GM21619 (cell line): Measurements from ENCODE around the gene SETD1A.
A peak's percentile ranks its signal among the peaks of the same experiment; 100 is the strongest.

Source experiments
- ATAC-seq: cut with Tn5 transposase; IDR thresholded peaks from one replicate; pipeline ENCODE4 v1.9.1; 2021; ENCODE audit not compliant: unreplicated experiment

The SETD1A gene

DNA sequence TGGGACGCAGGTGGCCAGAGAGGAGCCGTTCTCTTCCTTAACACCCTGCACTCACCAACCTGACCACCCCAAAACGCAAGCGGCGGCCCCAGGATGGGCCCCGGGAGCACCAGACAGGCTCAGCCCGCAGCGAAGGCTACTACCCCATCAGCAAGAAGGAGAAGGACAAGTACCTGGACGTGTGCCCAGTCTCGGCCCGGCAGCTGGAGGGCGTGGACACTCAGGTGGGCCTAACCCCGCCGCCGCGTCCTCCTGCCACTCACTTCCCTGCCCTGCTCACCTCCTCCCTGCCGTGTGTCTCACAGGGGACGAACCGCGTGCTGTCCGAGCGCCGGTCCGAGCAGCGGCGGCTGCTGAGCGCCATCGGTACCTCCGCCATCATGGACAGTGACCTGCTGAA lies 22.9 kb downstream of the SETD1A start:
- no peak for ATAC-seq

DNA sequence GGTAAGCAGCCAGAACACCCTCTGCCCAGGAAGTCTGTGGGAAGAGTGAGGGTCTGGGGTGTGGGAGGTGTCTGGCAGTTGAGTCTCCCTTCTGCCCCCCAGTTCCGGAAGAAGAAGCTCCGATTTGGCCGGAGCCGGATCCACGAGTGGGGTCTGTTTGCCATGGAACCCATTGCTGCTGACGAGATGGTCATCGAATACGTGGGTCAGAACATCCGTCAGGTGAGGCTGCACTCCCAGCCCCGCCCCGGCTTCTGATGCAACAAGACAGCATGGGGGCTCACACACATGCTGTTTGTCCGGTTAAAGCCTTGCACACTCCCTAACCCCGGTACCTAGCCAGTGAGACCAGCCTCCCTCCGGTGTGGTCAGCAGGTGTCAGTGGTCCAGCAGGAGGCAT lies 23.4 kb downstream of the SETD1A start:
- no peak for ATAC-seq

DNA sequence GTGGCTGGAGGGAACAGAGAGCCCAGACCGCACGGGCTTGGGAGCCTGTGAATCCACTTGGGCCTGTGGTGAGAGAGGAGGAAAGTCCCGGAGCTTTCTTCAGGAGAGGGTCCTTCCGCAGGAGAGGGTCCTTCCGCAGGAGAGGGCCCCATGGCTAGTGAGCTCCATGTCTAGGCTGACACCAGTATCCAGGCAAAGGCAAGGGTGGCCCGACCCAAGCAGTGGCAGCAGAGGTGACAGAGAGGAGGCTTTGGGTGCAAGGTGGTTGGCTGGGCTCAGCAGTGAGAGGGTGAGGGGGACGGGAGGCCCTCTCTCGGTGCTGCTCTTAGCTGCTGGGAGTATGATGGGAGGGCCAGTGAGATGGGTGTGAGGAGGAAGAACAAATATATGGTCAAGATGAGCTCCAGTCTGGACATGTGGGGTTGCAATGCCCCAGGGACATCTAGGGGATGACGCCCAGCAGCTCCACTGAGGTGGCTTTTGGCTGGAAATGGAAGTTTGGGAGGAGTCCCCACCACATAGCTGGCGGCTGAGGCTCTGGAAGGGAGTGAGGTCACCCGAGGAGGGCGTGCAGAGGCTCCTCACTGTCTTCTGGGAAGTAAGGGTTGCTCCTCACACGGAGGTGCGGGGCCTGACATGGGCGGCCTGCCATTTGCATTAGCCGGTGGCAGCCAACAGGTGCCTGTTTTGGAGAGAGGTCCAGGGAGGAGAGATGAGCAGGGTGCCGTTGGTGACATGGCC lies 25.2 kb downstream of the SETD1A start:
- ATAC-seq, result no peak

DNA sequence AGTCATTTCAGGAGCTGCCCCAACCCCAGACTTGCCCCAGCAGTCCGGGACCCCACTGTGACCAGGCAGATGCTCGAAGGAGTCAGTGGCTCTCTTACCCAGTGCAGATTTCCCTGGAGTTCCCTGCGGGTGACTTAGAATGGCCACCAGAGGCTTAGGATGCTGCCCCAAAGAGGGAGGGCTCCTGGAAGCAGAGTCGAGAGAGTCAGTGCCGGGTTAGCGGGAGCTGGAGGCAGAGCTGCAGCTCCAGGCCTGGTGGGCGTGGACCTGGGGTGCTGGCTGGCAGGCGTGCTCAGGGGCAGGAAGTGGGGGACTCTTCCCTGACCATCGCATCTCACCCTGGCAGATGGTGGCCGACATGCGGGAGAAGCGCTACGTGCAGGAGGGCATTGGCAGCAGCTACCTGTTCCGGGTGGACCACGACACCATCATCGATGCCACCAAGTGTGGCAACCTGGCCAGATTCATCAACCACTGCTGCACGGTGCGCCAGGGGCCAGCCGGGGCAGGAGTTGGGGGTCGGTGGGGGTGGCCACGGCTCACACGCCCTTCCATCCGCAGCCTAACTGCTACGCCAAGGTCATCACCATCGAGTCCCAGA lies 25.8 kb downstream of the SETD1A start:
- no peak for ATAC-seq

DNA sequence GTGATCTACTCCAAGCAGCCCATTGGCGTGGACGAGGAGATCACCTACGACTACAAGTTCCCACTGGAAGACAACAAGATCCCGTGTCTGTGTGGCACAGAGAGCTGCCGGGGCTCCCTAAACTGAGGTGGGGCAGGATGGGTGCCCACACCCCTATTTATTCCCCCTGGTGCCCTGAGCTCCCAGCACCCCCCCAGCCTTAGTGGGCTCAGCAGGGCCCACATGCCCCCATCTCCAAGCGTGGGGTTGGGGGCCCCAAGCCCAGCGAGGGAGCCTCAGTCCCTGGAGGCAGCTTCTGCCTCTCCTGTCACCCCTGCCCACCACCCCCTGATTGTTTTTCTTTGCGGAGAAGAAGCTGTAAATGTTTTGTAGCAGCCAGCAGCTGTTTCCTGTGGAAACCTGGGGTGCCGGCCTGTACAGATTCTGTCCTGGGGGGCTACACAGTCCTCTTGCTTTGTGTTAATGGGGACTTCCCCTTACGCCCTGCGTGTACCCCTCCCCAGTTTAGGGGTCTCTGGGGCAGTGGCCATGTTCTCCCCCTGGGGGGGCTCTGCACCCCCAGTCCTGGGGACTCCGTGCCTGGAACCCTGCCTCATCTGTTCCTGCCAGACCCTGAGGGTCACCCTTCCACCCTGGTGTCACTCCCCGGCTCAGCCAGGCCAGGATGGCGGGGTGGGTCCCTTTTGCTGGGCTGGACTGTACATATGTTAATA lies 26.5 kb downstream of the SETD1A start:
- no peak for ATAC-seq

DNA sequence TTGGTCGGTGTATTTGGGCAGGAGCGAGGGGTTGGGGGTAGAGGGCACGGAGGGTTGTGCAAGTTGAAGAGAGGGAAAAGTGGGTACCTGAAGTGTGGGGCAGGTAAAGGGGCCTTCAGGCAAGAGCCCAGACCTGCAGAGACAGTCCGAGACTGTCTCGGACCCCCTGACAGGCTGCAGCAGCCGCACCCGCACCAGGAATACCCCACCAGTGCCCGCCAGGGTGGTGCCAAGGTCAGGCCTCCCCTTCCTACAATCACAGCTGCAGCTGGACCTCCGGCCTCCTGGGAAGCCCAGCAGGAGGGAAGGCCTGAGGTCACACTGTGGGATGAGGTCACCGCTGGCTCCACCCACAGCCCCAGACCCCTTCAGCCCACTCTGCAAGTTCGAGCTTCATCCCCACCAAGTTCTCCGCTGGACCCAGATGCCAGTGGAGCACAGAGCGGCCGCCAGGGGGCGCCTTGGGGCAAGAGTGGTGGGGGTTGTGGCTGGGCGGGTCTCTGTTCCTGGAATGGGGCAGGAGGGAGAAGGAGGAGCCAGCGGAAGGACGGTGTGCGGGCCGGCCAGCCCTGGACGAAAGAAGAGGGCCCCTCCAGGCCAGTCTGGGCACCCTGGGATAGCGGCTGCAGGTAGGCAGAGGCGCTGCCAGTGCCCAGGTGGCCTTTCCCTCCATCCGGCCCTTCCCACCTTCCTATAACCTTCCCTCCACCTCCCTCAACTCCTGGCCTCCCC lies 27.3 kb downstream of the SETD1A start, which contains the start of gene HSD3B7:
HSD3B7 (plus strand) TSS at position 539 of the 732 bp plus-strand sequence. CDS start 452 bp downstream, outside the sequence.
- ATAC-seq, result no peak

DNA sequence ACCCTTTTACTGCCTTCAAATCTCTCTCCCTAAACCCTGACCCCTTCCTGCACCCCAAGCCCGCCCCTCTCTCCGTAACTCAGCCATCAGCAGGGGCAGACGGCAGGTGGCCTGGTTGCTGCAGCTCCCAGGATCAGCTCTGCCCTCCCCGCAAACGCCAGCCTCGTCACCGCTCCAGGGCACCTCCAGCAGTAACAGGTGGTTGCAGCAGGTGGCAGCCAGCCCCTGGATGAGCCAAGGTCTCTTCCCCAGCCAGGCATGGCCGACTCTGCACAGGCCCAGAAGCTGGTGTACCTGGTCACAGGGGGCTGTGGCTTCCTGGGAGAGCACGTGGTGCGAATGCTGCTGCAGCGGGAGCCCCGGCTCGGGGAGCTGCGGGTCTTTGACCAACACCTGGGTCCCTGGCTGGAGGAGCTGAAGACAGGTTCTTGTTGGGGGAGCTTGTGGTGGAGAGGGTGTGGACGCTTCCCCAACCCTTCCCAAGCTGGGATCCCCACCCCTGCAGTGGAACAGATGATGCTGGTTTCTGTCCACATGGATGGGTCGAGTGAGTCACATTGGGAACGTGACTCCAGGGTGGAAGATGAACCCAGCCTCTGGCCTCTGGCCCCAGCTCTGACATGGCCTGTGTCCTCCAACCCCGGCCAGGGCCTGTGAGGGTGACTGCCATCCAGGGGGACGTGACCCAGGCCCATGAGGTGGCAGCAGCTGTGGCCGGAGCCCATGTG lies 28.0 kb downstream of the SETD1A start:
- no peak for ATAC-seq

DNA sequence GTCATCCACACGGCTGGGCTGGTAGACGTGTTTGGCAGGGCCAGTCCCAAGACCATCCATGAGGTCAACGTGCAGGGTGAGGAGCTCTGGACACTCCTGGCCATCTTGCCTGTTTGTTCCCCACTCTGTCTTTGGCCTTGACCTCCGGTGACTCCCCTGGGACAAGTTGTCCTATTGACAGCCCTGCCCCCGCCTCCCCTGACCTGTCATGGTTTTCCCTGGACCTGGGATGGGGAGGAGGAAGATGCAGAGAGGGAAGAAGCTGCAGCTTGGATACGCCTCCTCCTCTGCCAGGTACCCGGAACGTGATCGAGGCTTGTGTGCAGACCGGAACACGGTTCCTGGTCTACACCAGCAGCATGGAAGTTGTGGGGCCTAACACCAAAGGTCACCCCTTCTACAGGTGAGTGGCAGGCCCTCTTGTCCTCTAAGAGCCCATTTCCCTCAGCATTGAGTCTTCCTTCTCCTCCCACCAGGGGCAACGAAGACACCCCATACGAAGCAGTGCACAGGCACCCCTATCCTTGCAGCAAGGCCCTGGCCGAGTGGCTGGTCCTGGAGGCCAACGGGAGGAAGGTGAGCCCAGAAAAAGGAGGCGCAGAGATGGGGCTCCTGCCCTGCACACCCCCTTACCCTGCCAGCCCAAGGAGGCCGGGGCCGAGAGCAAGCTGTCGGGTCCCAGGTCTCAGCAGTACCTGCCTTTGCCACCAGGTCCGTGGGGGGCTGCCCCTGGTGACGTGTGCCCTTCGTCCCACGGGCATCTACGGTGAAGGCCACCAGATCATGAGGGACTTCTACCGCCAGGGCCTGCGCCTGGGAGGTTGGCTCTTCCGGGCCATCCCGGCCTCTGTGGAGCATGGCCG lies 28.8 kb downstream of the SETD1A start:
- no peak for ATAC-seq

DNA sequence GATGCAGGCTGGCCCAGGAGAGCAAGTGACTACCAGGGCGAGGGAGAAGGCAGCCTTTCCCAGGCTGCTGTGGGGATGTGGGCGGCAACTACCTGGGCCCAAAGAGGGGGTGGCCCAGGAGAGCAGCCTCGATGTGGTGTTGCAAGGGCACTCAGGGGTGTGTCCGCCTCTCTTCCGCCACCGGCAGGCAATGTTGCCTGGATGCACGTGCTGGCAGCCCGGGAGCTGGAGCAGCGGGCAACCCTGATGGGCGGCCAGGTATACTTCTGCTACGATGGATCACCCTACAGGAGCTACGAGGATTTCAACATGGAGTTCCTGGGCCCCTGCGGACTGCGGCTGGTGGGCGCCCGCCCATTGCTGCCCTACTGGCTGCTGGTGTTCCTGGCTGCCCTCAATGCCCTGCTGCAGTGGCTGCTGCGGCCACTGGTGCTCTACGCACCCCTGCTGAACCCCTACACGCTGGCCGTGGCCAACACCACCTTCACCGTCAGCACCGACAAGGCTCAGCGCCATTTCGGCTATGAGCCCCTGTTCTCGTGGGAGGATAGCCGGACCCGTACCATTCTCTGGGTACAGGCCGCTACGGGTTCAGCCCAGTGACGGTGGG lies 30.1 kb downstream of the SETD1A start:
- no peak for ATAC-seq

DNA sequence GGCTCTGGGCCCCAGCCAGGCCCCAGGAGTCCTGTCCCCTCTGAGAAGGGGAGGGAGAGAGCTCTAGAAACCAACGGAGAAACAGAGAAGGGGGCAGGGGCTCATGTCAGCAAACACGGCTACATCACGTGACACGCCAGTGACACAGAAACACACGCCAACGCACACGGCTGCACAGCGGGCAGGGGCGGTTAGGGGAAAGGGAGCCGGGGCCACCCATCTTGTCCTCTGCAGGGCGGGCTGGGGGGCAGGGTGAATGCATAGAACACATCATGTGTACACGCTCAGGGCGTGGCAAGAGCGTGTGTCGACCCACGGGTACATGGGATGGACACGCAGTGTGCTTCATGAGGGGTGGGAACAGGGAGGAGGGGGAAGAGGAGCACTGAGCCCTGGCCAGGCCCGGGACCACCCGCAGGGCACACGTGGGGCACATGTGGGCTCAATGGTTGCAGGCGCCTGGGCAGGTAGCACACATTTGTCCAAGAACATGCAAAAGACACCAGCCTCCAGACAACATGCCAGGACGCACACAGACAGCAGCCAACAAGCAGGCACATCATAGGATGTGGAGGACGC lies 32.0 kb downstream of the SETD1A start:
- ATAC-seq, result no peak

DNA sequence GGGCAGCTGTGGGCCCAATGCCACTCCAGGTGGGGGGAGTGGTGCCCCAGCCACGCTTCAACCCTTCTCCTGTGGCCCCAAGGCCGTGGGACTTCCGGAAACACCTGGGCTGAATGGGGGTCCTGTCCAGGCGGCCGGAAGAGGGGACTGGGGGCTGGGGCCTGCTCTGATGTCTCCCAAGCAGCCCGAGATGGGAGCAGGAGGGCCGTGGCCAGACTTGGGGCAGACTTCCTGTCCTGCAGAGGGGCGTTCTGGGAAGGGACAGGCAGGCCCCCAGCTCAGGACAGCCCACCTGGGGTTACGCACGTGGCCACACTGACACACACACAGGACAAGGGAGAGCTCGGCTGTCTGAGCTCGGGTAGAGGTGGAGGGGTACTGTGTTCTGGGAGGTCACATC lies 32.6 kb downstream of the SETD1A start:
- ATAC-seq, result no peak

DNA sequence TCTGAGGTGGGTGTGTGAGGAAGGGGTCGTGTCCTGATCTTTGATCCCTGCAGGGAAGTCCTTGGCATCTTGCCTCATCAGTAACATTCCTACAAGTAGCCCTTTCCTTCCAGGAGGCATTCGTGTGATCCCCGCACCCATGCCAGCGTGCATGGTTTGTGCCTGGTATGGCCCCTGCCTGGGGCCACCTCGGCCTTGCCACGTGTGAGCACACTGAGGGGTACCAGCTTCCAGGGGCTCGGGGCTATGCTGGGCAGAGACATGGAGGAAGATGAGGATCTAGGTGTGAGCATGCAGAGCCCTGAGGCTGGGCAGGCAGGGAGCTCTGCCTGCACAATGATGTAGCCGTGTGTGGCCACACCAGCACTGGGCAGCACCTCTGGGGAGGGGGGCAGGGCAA lies 33.5 kb downstream of the SETD1A start:
- no peak for ATAC-seq

DNA sequence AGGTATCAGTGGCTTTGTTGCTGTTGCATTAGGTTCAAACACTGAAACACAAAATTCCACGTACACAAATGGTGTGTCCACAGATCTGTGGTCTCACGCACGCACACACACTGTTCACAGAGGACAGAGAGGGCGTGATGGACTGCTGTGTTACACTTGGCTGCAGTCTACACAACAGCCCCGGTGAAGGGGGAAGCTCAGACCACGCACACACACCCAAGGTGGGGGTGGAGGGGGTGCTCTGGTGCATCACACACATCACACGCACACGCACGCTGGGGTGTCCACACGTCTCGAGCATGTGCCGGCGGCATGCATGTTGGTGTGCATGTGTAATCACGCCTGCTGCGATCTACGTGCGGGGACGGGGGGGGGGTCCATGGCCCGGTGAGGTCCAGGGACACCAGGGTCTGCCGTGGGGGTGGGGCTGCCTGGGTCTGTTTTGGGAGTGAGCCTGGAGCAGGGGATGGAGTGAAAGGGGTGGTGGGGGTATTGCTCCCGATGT lies 34.8 kb downstream of the SETD1A start:
- ATAC-seq, result no peak

DNA sequence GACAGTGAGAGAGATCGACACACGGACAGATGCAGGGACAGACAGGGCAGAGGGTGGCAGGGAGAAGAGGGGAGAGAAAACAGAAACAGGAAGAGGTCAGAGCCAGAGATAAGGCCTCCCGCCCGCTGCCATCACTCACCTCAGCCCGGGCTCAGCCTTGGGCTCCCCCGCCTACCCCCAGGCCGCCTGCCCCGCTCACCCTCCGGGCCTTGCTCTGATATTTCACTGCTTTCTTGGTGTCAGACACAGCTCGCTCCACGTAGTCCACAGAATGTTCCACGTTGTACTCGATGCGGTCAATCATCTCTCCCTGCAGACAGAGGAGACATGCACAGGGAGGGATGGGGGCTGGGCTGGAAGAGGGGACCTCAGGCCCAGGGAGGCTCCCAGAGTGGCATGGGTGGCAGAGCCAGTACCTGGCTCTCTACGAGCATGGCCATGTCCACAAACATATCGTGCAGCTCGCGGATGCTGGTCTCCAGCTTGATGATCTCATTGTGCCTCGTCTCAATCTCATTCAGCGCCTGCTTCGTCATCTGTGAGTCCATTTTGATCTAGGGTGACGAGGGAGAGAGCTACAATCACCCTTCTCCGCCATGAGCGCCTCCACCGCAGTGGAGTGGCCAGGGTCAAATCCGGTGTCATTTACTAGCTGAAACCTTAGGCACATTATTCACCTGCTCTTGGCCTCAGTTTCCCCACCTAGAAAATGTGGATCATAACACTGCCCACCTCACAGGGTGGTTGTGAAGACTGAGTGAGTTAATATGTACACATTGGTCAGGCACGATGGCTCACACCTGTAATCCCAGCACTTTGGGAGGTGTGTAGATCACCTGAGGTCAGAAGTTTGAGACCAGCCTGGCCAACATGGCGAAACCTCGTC lies 35.6 kb downstream of the SETD1A start:
- no peak for ATAC-seq

DNA sequence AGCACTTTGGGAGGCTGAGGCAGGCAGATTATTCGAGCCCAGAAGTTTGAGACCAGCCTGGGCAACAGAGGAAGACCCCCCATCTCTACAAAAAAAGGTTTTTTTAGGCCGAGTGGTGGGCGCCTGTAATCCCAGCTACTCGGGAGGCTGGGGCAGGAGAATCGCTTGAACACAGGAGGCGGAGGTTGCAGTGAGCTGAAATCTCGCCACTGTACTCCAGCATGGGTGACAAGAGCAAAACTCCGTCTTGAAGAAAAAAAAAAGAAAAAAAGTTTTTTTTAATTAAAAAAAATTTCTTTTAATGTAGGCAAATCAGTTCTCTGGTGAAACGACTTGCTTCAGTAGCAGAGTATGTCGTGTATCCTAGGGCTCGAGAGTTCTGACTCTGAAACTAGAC lies 38.4 kb downstream of the SETD1A start:
- no peak for ATAC-seq

DNA sequence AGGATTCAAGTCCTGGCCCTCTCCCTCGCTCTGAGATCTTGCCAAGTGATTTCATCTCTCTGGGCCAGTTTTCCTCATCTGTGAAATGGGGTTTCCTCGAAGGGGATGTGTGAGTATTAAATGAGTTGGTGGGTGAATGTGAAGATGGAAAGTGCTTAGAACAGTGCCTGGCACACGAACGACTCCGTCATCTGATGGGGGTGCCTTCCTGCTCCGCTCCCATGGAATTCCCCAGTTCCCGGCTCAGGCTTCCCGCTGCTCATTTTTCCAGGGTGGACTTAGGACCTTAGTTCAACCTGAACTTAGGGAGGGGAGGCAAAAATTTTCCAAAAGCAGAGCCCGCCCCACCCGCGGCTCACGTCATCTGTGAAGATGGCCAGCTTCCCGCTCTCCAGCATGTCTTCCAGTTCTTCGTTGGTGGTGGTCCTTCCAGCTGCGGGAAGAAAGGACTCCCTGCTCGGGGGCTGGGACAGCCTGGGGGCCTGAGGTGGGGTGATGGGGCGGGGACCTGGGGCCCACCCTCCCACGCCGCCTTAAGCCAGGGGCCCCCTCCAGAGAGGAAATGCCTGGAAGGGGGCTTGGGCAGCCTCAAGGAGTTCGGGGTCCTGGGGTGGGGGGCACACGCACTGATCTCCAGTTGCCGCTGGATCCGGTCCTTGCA lies 38.9 kb downstream of the SETD1A start:
- peak; percentile 13 for ATAC-seq

DNA sequence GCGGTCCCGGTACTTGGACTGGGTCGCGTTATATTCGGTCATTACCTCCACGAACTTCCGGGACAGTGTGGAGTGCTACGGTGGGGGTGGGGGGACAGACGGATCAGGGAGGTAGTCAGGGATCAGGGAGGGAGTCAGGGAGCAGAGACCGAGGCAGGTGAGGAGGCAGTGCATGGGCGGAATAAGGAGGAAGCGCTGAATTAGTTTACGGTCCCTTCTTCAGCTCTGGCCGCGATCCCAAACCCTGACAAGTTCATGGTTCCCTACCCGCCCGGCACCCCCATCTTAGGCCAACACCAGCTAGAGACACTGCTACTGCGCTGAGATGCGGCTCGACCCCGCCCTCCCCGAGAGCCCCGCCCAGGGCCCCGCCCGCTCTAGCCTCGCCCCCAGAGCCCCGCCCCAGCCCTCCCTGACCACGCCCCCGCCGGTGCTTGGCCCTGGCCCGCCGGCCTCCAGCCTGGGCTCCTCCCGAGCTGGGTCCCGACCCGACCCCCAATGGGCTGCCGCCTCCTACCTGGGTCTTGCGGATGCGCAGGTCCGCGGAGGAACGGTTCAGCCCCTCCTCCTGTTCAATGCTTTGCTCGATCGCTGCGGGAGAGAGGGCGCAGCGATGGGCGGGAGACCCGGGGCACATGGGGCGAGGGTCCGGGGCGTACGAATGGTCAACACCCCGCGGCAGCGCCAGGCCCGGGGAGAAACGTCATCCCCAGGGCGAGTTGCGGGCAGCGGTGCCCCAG lies 39.6 kb downstream of the SETD1A start:
- peak; percentile 69 for ATAC-seq
